Small intestine (tissue), 7 donors: ENCODE measurements around the gene DAZAP1. TPM values are rescaled to one million over a fixed set of nuclear protein-coding genes. Genes with fewer than 3 reads are reported as not detected.

ENCODE experiments used
- DNase-seq, 2 donors: peaks; one replicate each; pipeline versions ENCODE4 v3.0.0 to v3.0.0-alpha.2; 2013
- FAIRE-seq: peaks from 2 replicates; lab custom pipeline; 2012; peaks lifted over from hg19 to GRCh38; lab: Jason Lieb, UNC
- H3K27ac ChIP-seq, 3 donors: one replicate each; pipeline ENCODE4 v1.5.1; 2013; ENCODE audit warnings: low read length in 2 of 3, mild to moderate bottlenecking in 2 of 3, control low read depth in 1 of 3, inconsistent platforms in 1 of 3, low read depth in 1 of 3, moderate library complexity in 1 of 3
- H3K27me3 ChIP-seq, 3 donors: one replicate each; pipeline ENCODE4 v1.6.1; 2013; ENCODE audit warnings: low read length in 3 of 3, inconsistent platforms in 1 of 3; ENCODE audit not compliant: control insufficient read depth in 3 of 3, insufficient read depth in 3 of 3
- H3K36me3 ChIP-seq, 3 donors: one replicate each; pipeline ENCODE4 v1.6.1; 2013; ENCODE audit warnings: low read length in 3 of 3, inconsistent platforms in 1 of 3, low read depth in 1 of 3, mild to moderate bottlenecking in 1 of 3, moderate library complexity in 1 of 3; ENCODE audit not compliant: control insufficient read depth in 3 of 3, insufficient read depth in 2 of 3
- H3K4me1 ChIP-seq, 3 donors: one replicate each; pipeline ENCODE4 v1.6.1; 2013; ENCODE audit warnings: low read length in 2 of 3, inconsistent platforms in 1 of 3, low read depth in 1 of 3, mild to moderate bottlenecking in 1 of 3, moderate library complexity in 1 of 3; ENCODE audit not compliant: control insufficient read depth in 3 of 3, insufficient read depth in 2 of 3
- H3K4me3 ChIP-seq, 3 donors: one replicate each; pipeline ENCODE4 v1.5.1; 2013; ENCODE audit warnings: low read length in 3 of 3, control low read depth in 1 of 3, inconsistent platforms in 1 of 3, low read depth in 1 of 3, mild to moderate bottlenecking in 1 of 3, moderate library complexity in 1 of 3
- H3K9me3 ChIP-seq, 2 donors: one replicate each; pipeline ENCODE4 v1.6.1; 2013; ENCODE audit warnings: low read depth in 1 of 2, low read length in 1 of 2; ENCODE audit not compliant: control insufficient read depth in 2 of 2, insufficient read depth in 1 of 2
- WGBS, 3 donors: extraction: QIAGEN DNeasy Blood & Tissue Kit; methylation state at CpG; one replicate each; pipeline ENCODE4 v1.1.7; 2013; 5-methylcytosine and 5-hydroxymethylcytosine counted together
- polyA plus RNA-seq, 4 donors: library from polyadenylated mRNA; stranded (reverse) in 3 of 4; unstranded in 1 of 4; fragments of 200-250 nt in 3 of 4; fragments of 120-200 nt in 1 of 4; gene quantifications; one replicate each; pipeline versions ENCODE4 v1.2.1 to v1.2.3, GENCODE V29; 2013
- donor health status: healthy with polysubstance abuse.
- donor health status: control.
- donor health status: control.
- donor health status: Bipolar disorder and iron deficiency.
- donor health status: healthy.

Gene DAZAP1
- polyA plus RNA-seq, 4 donors, result 60.2 to 124 (median 80.5) TPM

DNA sequence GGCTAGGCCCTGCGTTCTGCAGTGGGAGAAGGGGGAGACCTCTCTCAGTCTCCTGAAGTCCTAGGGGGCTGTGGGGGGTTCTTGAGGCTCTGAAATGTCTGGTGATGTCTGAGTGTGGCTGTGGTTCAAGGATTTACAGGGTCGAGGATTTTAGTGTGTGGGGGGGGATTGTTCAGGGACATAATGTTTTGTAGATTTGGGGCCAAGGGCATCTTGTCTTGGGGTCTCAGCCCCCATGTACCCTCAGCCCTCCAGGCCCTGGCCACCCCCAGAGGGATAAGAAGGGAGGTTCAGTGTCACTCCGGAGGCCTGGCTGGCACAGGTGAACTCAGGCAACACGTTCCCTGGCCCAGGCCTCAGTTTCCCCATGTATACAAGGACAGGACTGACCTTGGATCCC is 40.1 kb downstream of the DAZAP1 start:
- Histone ChIP-seq H3K27ac (no peak overlapping the region), H3K4me1 (peaks cover 0 to 21% (median 2%) of the 10 kb centered on the region in 3 donors), H3K4me3 (no peak overlapping the region), H3K36me3 (peaks cover 0 to 10% (median under 1%) of the 10 kb centered on the region in 3 donors), H3K9me3 (no peaks in the 10 kb centered on the region), H3K27me3 (peaks cover 18 to 70% (median 49%) of the 10 kb centered on the region in 3 donors)
- FAIRE-seq (no peak), DNase-seq (no peak)
- 10 to 23% (median 19%) methylated on average over 4 of the region's 4 CpGs for WGBS, 3 donors

DNA sequence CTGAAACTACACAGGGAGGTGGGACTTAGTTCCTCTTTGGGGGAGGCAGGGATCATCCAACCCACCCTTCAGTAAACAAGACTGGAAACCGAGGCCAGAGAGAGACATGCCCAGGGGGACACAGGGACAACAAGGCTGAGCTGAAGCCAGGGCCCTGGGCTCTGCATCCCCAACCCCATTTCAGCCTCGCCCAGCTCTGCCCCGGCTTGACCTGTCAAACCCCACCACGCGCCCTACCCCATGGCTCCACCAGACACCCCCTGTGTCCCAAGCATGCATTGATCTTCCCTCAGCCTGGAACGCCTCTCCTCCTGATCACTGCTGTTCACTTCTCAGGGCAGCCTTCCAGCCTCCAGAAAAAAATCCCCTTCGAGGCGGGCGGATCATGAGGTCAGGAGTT is 40.6 kb downstream of the DAZAP1 start:
- Histone ChIP-seq H3K4me1 (peaks cover 0 to 21% (median 2%) of the 10 kb centered on the region in 3 donors), H3K9me3 (no peaks in the 10 kb centered on the region), H3K4me3 (no peak overlapping the region), H3K27me3 (peaks cover 22 to 75% (median 49%) of the 10 kb centered on the region in 3 donors), H3K27ac (no peak overlapping the region), H3K36me3 (peaks cover 0 to 6% (median 0%) of the 10 kb centered on the region in 3 donors)
- FAIRE-seq (no peak), DNase-seq (no peak)
- WGBS, 3 donors, result 66 to 80% (median 77%) methylated on average over 9 of the region's 9 CpGs

DNA sequence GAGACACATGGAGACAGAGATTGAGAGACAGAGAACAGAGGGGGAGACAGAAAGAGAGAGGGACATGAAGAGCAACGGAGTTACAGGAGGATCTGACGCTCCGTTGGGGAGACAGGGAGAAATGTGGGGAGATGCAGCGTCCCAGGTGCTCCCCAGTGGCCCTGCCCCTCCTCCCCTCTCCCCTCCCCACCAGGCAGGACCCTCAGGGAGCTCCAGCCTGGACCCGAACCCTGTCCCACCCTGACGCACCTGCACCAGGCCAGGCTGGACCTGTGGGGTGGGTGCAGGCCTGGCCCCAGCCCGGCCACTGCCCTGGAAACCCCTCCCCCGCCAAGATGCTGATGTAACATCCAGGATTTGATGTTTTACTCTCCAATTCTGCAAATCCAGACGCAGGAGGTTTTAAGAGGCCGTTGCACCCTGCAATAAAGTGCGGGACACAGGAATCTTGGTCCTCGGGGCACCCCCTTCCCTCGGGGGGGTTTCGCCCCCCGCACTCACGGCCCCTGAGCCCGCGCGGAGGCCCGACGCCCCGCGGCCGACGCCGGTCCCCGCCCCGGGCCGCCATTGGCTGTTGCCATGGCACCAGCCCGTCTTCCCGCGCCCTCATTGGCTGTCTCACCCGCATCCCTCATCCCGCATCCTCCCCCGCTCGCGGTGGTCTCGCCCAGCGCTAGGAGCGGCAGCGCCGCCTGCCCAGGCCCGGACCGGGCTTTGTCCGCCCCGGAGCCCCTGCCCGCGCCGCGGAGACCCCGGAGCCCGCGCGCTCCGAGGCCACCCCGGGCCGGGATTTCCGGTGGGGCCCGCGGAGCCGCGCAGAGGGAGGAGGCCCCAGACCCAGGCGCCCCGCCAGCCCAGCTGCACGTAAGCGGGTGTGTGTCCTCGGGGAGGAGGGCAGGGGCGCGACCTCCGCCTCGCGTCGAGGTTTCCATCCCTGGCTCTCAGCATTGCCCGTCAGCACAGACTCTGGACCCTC is 42.4 kb downstream of the DAZAP1 start, which contains the start of gene APC2:
APC2 (plus strand) TSS at position 655 of the 976 bp plus-strand sequence. CDS start 2,881 bp downstream, outside the sequence.
- peaks cover 22 to 92% (median 54%) of the 10 kb centered on the region in 3 donors for H3K27me3 ChIP-seq
- no peak for DNase-seq
- H3K4me1 ChIP-seq, result peaks cover 0 to 12% (median 2%) of the 10 kb centered on the region in 3 donors
- no peaks in the 10 kb centered on the region for H3K9me3 ChIP-seq
- H3K4me3 ChIP-seq, result no peak within 1 kb of the TSS
- WGBS, 3 donors, result 2 to 5% (median 4%) methylated on average over 44 to 74 of the region's 74 CpGs
- no peaks in the 10 kb centered on the region for H3K36me3 ChIP-seq
- H3K27ac ChIP-seq, result no peak within 1 kb of the TSS
- no peak for FAIRE-seq

DNA sequence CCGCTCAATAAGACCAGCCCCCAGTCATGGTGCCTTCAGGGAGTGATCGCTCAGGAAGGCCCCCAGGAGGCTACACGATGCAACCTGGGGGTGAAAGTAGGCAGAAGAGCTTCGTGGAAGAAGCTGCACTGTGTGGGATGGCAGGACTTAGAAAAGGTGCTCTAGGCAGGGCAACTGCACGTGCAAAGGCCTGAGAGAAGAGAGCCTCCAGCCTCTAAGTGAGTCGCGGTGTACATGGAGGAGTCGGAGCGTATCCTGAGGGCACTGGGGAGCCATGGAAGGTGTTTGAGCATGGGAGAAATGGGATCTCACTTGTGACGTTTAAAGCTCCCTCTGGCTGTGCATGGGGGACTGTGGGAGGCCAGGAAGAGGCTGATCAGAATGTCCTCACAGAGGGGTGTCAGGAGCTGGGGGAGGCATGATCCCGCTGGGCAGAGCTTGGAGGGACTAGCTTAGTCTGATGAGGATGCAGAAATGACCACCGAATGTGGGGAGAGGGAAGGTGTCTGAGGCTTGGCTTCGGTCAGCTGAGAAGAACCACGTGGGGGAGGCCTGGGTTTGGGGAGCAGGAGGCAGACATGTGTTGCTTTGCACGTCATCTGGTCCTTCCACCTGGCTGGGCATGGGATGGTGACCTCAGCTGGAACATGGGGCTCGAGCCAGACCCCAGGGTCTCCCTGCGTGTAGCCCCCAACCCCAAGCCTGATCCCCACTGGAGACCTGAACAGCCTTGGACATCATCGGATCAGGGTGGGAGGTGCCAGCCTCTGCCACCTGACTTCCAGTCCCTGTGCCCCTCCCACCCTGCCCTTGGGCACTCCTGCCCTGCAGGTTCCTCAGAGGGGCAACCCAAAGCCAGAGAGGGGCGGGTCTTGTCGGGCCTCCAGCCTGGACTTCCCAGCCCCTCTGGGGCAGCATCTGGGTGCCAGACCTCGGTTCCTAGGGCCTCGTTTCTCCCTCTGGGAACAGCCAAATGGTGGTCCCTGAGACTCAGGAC is 43.6 kb downstream of the DAZAP1 start:
- DNase-seq, result no peak
- H3K27me3 ChIP-seq, result peaks cover 22 to 95% (median 54%) of the 10 kb centered on the region in 3 donors
- H3K27ac ChIP-seq, result no peak overlapping the region
- FAIRE-seq, result no peak
- H3K4me3 ChIP-seq, result no peak overlapping the region
- H3K9me3 ChIP-seq, result no peaks in the 10 kb centered on the region
- peaks cover 0 to 8% (median 0%) of the 10 kb centered on the region in 3 donors for H3K4me1 ChIP-seq
- WGBS, 3 donors, result 47 to 56% (median 52%) methylated on average over 19 to 22 of the region's 22 CpGs
- no peaks in the 10 kb centered on the region for H3K36me3 ChIP-seq

DNA sequence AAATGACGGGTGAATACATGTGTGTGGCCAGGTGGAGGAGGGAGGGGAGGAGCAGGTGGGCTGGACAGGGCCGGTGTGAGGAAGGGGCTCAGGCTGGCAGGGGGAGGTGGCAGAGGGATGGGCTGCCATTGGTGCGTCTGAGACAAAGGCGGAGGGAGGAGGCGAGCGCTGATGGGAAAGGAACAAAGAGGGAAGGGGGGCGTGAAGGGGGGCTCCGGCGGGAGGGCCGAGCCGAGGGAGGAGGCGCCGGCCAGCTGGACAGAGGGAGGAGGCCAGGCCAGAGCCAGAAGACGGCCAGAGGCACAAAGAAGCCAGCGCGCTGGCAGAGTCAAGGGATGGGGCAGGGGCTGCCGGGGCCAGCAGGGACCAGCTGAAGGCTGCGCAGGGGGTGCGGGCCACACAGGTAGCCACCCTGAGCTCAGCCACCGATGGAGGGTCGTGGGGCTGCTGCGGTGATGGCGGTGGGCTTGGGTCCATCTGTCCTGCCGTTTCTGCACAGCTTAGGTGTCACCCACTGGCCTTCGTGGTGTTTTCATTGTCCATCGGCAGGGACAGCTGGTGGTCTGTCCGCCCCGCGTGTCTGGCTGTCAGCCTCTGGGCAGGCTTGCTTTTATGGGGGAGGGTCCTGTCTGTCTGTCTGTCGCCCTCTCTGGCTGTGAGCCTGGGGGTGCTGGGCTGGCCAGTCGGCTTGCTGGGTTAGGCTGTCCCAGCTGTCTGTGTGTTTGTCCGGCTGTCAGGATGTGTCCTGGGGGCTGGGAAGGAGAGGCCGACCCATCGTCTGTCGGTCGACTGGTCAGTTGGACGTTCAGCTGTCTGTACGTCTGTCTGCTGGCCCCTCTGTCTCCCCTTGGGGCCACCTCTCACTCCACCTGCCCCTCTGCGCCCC is 44.8 kb downstream of the DAZAP1 start:
- DNase-seq (no peak), FAIRE-seq (no peak)
- H3K4me1 ChIP-seq, result peaks cover 0 to 11% (median 0%) of the 10 kb centered on the region in 3 donors
- H3K9me3 ChIP-seq, result no peaks in the 10 kb centered on the region
- H3K27ac ChIP-seq, result no peak overlapping the region
- H3K36me3 ChIP-seq, result no peaks in the 10 kb centered on the region
- 30 to 40% (median 31%) methylated on average over 31 to 39 of the region's 39 CpGs for WGBS, 3 donors
- H3K4me3 ChIP-seq, result no peak overlapping the region
- peaks cover 30 to 94% (median 52%) of the 10 kb centered on the region in 3 donors for H3K27me3 ChIP-seq

DNA sequence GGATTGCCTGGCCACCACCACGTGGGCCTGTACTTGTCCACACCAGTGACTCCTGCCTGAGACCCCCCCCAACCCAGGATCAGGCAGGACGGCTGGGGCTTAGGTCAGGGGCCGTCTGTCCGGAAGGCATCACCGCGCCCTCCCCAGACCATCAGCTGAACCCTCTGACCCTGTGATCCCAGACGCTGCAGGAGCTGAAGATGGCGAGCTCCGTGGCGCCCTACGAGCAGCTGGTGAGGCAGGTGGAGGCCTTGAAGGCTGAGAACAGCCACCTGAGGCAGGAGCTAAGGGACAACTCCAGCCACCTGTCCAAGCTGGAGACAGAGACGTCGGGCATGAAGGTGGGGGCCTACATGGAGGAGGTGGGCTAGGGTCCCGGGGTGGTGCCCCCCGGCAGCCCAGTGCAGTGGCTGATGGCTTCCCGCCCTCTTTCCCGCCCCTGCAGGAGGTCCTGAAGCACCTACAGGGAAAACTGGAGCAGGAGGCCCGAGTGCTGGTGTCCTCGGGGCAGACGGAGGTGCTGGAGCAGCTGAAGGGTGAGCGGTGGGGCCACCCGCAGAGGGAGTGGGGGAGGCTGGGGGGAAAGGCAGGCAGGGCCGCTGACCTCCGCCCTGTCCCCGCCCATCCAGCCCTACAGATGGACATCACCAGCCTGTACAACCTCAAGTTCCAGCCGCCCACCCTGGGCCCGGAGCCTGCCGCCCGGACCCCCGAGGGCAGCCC is 45.6 kb downstream of the DAZAP1 start:
- FAIRE-seq (no peak), DNase-seq (no peak)
- Histone ChIP-seq H3K36me3 (no peaks in the 10 kb centered on the region), H3K4me1 (peaks cover 0 to 11% (median 0%) of the 10 kb centered on the region in 3 donors), H3K9me3 (no peaks in the 10 kb centered on the region), H3K27ac (no peak overlapping the region), H3K4me3 (no peak overlapping the region), H3K27me3 (peaks cover 30 to 94% (median 44%) of the 10 kb centered on the region in 3 donors)
- 25 to 60% (median 40%) methylated on average over 21 to 30 of the region's 30 CpGs for WGBS, 3 donors
